Right renal pelvis (tissue), 4 donors: ENCODE measurements around the gene PCDHGC3. TPM values are rescaled to one million over a fixed set of nuclear protein-coding genes. Genes with fewer than 3 reads are reported as not detected.
"Not testable (repeated sequence)": the region's sequence is repeated elsewhere in the genome, so short reads cannot be mapped to it uniquely, and the experiment has no call there.

Experiments
- DNase-seq, 4 donors: peaks; one replicate each; pipeline ENCODE4 v3.0.0-alpha.2; 2013; ENCODE audit warnings: low read depth in 4 of 4, low spot score in 3 of 4, missing footprints in 1 of 4
- polyA plus RNA-seq, 4 donors: library from polyadenylated mRNA; unstranded; fragments of 120-200 nt; gene quantifications; one replicate each; pipeline ENCODE4 v1.2.1, GENCODE V29; 2013; ENCODE audit not compliant: insufficient read length in 4 of 4

PCDHGC3 gene
- polyA plus RNA-seq, result 100 to 1,000 TPM; 105 to 128 (median 117) TPM

DNA sequence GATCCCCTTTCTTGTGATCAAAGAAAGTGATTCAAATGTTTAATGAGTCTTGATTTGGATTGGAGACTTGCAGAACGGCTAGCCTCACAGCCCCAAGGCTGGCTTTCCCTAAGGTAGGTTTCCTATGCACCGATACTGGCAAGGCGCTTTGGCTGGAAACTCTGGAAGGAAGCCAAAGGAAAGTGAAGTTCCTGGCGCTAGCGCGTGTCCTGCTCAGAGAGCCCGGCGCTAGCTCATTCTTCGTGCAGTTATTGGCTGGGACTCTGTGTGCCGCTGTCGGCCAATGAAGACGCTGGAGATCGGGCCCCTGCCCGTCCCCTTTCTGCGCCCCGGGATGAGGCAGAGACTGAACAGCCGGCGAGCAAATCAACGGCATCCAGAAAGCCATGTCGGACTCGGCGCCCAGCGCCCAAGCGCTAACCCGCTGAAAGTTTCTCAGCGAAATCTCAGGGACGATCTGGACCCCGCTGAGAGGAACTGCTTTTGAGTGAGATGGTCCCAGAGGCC, at the start of gene PCDHGC3:
PCDHGC3 (plus strand) TSS at position 342 of the 507 bp plus-strand sequence; CDS start at position 493, 151 bp downstream.
- DNase-seq, result peak; percentile 77 to 88 (median 86)

DNA sequence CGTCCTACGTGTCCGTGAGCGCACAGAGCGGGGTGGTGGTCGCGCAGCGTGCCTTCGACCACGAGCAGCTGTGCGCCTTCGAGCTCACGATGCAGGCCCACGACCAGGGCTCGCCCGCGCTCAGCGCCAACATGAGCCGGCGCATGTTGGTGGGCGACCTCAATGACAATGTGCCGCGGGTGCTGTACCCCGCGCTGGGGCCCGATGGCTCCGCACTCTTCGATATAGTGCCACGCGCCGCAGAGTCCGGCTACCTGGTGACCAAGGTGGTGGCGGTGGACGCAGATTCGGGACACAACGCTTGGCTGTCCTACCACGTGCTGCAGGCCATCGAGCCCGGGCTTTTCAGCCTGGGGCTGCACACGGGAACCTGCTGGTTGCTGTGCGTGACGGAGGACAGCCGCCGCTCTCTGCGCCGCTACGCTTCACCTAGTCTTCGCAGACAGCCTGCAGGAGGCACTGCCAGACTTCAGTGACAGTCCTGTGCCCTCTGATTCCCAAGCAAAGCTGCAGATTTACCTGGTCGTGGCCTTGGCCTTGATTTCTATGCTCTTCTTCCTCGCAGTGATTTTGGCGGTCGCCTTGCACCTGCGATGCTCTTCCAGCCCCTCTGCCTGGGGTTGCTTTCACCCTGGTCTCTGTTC, 47.9 kb upstream of the PCDHGC3 start:
- DNase-seq, result no peak

DNA sequence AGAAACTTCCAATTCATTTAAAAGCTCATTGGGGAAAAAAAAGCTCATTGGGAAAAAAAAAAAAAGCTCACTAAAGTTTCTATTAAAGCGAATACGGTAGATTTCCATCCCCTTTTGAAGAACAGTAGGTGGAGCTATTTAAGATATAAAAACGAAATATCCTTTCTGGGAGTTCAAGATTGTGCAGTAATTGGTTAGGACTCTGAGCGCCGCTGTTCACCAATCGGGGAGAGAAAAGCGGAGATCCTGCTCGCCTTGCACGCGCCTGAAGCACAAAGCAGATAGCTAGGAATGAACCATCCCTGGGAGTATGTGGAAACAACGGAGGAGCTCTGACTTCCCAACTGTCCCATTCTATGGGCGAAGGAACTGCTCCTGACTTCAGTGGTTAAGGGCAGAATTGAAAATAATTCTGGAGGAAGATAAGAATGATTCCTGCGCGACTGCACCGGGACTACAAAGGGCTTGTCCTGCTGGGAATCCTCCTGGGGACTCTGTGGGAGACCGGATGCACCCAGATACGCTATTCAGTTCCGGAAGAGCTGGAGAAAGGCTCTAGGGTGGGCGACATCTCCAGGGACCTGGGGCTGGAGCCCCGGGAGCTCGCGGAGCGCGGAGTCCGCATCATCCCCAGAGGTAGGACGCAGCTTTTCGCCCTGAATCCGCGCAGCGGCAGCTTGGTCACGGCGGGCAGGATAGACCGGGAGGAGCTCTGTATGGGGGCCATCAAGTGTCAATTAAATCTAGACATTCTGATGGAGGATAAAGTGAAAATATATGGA, 45.2 kb upstream of the PCDHGC3 start, which contains the start of gene PCDHGA12:
PCDHGA12 (plus strand) TSS at position 176 of the 782 bp plus-strand sequence; CDS start at position 429, 253 bp downstream.
- no peak for DNase-seq

DNA sequence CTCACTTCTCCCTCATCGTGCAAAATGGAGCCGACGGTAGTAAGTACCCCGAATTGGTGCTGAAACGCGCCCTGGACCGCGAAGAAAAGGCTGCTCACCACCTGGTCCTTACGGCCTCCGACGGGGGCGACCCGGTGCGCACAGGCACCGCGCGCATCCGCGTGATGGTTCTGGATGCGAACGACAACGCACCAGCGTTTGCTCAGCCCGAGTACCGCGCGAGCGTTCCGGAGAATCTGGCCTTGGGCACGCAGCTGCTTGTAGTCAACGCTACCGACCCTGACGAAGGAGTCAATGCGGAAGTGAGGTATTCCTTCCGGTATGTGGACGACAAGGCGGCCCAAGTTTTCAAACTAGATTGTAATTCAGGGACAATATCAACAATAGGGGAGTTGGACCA, 44.5 kb upstream of the PCDHGC3 start:
- DNase-seq, result no peak

DNA sequence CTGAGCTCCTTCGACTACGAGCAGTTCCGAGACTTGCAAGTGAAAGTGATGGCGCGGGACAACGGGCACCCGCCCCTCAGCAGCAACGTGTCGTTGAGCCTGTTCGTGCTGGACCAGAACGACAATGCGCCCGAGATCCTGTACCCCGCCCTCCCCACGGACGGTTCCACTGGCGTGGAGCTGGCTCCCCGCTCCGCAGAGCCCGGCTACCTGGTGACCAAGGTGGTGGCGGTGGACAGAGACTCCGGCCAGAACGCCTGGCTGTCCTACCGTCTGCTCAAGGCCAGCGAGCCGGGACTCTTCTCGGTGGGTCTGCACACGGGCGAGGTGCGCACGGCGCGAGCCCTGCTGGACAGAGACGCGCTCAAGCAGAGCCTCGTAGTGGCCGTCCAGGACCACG, 43.5 kb upstream of the PCDHGC3 start:
- not testable (repeated sequence) for DNase-seq

DNA sequence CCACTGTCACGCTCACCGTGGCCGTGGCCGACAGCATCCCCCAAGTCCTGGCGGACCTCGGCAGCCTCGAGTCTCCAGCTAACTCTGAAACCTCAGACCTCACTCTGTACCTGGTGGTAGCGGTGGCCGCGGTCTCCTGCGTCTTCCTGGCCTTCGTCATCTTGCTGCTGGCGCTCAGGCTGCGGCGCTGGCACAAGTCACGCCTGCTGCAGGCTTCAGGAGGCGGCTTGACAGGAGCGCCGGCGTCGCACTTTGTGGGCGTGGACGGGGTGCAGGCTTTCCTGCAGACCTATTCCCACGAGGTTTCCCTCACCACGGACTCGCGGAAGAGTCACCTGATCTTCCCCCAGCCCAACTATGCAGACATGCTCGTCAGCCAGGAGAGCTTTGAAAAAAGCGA, 43.0 kb upstream of the PCDHGC3 start:
- DNase-seq, result not testable (repeated sequence)

DNA sequence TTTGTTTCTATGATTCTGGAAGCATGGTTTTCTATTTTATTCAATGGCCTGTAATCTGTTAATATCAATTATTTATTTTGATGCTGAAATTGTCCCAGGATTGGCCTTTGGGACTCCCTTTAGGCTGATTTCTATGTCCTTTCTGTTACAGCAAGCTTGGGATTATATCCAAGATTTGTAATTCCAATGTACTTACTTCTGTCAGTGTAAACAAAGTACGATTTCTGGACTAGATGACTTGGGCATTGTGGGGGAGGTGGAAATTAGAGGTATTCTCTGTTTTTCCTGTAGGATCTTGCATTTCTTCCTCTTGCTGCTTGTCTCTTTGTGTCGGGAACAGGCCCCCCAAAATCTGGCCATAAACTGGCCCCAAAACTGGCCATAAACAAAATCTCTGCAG, 41.8 kb upstream of the PCDHGC3 start:
- DNase-seq, result no peak

DNA sequence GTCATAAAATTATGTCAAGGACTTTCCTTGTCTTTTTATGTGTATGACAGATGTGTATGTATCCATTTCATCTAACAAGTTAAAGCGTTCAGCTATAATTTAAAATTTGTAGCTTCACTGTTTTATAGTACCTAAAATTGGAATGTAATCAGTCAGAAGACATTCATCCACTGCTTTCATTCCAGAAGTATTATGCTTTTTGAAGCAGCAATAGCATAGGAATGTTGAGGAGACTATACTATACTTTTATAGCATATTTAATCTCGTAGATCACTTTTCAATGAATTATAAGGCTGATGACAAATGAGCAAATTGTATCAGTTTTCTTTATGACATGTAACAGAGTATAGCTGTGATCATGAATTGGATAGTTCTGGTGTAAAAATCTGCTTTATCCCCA, 38.5 kb upstream of the PCDHGC3 start:
- DNase-seq, result no peak

DNA sequence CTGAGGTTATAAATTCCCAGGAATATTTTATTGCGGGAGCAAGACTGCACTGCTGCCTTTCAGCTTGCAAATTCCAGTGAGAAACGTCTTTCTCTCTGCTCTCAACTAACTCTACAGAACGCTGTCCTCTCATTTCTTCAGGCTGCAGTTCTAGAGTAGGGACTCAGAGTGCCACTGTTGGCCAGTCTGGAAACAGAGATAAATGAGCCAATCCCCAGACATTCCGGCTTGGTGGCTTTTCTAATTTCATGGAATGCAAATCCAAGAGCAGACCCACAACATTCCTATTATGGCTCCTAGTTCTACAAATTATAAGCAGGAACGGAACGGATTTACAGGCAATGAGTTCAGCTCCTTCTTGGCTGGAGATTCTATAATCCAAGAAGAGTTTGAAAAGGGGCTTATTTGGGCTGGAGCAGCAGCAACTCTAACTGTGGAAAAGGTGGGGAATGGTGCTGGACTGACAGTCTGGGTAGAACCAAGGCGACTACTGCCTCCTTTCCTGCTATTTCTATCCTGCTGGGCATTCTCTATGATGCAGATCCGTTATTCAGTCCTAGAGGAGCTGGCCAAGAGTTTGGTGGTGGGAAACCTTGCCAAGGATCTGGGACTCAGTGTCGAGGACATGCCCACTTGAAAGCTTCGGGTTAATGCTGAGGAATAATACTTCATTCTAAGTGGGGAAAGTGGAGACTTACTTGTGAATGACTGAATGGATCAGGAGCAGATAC, 36.2 kb upstream of the PCDHGC3 start:
- DNase-seq, result no peak

DNA sequence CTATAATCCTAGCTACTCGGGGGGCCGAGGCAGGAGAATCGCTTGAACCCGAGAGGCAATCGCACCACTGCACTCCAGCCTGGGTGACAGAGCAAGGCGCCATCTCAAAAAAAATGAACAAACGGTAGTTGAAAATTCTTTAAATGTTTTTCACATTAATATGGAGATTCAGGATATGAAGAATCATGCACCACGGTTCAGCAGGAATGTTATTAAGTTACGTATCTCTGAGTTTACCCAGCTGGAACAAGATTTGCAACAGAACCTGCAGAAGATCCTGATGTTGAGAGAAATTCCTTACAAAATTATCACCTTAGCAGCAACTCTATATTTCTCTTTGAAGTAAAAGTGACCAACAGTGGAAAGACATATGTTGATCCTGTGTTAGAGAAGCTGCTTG, 35.4 kb upstream of the PCDHGC3 start:
- DNase-seq, result no peak

DNA sequence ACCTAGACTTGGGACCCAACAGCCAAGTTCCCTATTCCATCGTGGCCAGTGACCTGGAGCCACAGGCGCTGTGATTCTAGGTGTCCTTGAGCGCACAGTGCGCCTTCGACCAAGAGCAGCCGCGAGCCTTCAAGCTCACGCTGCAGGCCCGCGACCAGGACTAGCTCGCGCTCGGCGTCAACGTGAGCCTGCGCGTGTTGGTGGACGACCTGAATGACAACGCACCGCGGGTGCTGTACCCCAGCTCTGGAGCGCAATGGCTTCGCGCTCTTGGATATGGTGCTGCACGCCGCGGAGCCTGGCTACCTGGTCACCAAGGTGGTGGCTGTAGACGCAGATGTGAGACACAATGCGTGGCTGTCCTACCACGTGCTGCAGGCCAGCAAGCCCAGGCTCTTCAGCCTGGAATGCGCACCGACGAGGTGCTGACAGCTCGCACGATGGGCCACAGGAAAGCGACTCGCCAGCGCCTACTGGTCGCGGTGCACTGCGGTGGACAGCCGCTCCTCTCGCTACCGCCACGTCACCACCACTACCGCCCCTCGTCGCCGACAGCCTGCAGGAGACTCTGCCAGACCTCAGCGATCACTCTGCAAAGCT, 34.1 kb upstream of the PCDHGC3 start:
- no peak for DNase-seq

DNA sequence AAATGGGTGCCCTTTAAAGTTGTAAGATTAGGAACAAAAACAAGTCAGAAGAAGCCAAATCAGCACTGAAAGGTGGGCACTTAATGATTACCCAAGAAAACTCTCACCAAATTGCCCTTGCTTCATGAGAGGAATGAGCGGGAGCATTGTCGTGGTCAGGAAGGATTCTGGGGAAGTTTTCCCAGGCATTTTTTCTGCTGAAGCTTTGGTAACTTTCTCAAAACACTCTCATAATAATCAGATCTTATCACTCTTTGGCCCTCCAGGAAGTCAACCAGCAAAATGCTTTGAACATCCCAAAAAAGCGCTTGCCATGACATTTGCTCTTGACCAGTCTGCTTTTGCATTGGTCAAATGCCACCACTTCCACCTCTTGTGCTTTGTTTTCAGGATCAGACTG, 10.4 kb upstream of the PCDHGC3 start:
- no peak for DNase-seq

DNA sequence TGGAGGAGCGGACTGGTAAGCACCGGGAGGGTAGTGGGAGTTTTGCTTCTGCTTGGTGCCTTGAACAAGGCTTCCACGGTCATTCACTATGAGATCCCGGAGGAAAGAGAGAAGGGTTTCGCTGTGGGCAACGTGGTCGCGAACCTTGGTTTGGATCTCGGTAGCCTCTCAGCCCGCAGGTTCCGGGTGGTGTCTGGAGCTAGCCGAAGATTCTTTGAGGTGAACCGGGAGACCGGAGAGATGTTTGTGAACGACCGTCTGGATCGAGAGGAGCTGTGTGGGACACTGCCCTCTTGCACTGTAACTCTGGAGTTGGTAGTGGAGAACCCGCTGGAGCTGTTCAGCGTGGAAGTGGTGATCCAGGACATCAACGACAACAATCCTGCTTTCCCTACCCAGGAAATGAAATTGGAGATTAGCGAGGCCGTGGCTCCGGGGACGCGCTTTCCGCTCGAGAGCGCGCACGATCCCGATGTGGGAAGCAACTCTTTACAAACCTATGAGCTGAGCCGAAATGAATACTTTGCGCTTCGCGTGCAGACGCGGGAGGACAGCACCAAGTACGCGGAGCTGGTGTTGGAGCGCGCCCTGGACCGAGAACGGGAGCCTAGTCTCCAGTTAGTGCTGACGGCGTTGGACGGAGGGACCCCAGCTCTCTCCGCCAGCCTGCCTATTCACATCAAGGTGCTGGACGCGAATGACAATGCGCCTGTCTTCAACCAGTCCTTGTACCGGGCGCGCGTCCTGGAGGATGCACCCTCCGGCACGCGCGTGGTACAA, 556 bp downstream of the PCDHGC3 start:
- peak in 1 of 4 donors; percentile 73 for DNase-seq

DNA sequence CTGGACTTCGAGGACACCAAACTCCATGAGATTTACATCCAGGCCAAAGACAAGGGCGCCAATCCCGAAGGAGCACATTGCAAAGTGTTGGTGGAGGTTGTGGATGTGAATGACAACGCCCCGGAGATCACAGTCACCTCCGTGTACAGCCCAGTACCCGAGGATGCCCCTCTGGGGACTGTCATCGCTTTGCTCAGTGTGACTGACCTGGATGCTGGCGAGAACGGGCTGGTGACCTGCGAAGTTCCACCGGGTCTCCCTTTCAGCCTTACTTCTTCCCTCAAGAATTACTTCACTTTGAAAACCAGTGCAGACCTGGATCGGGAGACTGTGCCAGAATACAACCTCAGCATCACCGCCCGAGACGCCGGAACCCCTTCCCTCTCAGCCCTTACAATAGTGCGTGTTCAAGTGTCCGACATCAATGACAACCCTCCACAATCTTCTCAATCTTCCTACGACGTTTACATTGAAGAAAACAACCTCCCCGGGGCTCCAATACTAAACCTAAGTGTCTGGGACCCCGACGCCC, 1.3 kb downstream of the PCDHGC3 start:
- no peak for DNase-seq

DNA sequence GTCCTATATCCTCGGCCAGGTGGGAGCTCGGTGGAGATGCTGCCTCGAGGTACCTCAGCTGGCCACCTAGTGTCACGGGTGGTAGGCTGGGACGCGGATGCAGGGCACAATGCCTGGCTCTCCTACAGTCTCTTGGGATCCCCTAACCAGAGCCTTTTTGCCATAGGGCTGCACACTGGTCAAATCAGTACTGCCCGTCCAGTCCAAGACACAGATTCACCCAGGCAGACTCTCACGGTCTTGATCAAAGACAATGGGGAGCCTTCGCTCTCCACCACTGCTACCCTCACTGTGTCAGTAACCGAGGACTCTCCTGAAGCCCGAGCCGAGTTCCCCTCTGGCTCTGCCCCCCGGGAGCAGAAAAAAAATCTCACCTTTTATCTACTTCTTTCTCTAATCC, 2.0 kb downstream of the PCDHGC3 start:
- DNase-seq, result no peak

DNA sequence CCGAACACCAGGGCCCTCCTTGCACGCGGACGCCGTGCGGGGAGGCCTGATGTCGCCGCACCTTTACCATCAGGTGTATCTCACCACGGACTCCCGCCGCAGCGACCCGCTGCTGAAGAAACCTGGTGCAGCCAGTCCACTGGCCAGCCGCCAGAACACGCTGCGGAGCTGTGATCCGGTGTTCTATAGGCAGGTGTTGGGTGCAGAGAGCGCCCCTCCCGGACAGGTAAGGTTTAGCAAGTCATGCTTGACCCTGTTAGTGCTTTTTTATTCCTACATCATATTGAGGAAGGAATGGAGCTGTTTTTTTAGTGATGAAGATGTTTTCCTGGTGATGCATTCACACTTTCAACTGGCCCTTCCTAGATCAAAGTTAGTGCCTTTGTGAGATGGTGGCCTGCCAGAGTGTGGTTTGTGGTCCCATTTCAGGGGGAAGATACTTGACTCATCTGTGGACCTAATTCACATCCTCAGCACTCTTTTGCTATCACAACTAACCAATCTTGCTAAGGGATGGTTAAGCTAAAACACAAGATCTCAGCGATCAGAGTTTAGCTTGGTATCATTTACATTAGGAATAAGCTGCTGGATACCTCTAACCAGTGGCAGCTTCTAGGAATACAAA, 2.7 kb downstream of the PCDHGC3 start:
- no peak for DNase-seq

DNA sequence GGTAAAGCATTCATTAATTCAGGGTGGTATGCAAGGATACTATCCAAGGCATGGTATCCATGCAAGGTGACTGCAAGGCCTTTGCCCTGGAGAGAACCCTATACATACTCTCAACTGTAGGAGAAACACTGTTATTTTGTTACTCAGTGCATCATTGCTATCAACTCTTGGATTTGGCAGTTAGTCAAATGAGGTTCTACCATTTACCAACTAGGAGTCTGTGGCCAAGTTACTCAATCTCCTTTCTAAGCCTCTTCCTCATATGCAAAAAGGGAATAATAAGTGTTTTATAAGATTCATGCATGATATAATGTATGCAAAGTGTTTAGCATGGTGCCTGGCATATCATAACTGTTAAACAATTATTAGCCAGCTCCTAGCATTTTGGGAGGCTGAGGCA, 4.0 kb downstream of the PCDHGC3 start:
- DNase-seq, result no peak

DNA sequence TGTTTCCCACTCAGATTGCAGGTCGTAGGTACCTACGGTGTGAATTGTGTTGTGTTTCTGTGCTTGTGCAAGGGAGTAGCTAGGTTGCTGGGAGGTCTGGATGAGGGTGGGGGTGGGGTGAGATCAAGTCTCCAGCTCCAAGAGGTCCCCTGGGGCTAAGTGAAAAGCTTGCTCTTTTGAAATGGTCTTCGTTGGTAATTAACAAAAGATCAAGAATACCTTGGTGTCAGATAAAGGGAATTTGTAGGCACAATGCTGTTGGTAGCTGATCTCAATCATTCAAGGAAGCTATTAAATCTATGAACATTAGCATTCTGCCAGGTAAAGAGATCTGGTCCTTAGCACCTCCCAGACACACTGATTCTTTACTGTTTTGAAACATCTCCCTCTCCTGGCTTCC, 8.1 kb downstream of the PCDHGC3 start:
- DNase-seq, result no peak

DNA sequence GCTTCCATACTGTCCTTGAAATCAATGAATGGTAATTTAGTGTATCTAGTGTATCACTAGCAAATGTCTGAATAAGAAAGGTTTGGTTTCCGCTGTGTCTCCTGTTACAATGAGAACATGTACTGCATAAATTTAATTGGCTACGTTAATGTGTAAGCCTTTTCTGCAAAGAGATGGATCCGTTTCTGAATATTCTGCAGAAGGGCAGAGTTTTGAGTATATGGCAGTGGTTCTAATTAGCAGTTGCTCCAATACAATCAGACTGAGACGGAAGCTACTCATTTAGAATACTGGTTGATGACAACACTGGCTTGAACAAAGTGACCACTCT, 8.5 kb downstream of the PCDHGC3 start:
- no peak for DNase-seq
